Adrenal gland (tissue), 5 donors: ENCODE results near the gene PTPRD.

ENCODE experiments used
- POLR2A ChIP-seq, 2 donors: fragments of 450-650 bp; IDR thresholded peaks; one replicate each; pipeline ENCODE4 v1.6.1; 2017; ENCODE audit warnings: antibody characterized with exemption in 2 of 2, mild to moderate bottlenecking in 2 of 2, moderate library complexity in 1 of 2
- TF ChIP-seq, protein P1 (sequence below), 6 experiments: fragments of 450-650 bp in 4 of 6; fragments of 200-600 bp in 2 of 6; sonication (generic) in 1 of 6; IDR thresholded peaks; 1 replicate in 5 of 6; 2 replicates in 1 of 6; pipeline versions ENCODE4 v1.5.1 to v1.8.0; 2016 to 2021; ENCODE audit warnings: antibody characterized with exemption in 6 of 6, mild to moderate bottlenecking in 2 of 6, moderate library complexity in 1 of 6
- donor health status: DM: no; HTN: no; CAD: no.

- TF ChIP-seq, protein P1, sequence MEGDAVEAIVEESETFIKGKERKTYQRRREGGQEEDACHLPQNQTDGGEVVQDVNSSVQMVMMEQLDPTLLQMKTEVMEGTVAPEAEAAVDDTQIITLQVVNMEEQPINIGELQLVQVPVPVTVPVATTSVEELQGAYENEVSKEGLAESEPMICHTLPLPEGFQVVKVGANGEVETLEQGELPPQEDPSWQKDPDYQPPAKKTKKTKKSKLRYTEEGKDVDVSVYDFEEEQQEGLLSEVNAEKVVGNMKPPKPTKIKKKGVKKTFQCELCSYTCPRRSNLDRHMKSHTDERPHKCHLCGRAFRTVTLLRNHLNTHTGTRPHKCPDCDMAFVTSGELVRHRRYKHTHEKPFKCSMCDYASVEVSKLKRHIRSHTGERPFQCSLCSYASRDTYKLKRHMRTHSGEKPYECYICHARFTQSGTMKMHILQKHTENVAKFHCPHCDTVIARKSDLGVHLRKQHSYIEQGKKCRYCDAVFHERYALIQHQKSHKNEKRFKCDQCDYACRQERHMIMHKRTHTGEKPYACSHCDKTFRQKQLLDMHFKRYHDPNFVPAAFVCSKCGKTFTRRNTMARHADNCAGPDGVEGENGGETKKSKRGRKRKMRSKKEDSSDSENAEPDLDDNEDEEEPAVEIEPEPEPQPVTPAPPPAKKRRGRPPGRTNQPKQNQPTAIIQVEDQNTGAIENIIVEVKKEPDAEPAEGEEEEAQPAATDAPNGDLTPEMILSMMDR (IDR thresholded peaks at IDR 0.05), result no peak
- no peak for TF ChIP-seq POLR2A (IDR thresholded peaks at IDR 0.05)
These were observed 2342.6 kb downstream of the PTPRD start for GRCh38 chr9:8270235-8270634.
